A549 (cell line): Measurements from ENCODE around the gene MMP24. TPM values are rescaled to one million over a fixed set of nuclear protein-coding genes. Genes with fewer than 3 reads are reported as not detected.

ENCODE experiments used
- ATAC-seq, 2 experiments: fragments of 200-7000 bp in 1 of 2; fragments of >200 bp in 1 of 2; cut with Nextera tagmentation in 1 of 2; cut with Tn5 transposase in 1 of 2; 3 replicates each; pipeline versions ENCODE4 v1.8.0 to v1.9.1; 2018 to 2020; ENCODE audit warnings: mild to moderate bottlenecking in 1 of 2, moderate library complexity in 1 of 2
- CTCF ChIA-PET: fragments of 300-600 bp; sonication (Branson Sonifier 250); formaldehyde crosslinking; extraction: SDS; loops from one replicate; lab custom pipeline; 2021; ENCODE audit warnings: antibody characterized with exemption, inconsistent platforms; lab: Yijun Ruan, JAX
- POLR2A ChIA-PET: fragments of 350-600 bp; formaldehyde crosslinking; extraction: SDS; loops from one replicate; lab custom pipeline; 2021; ENCODE audit warnings: antibody characterized with exemption, inconsistent platforms; lab: Yijun Ruan, JAX
- DNase-seq, 2 experiments: peaks; one replicate each; pipeline versions ENCODE4 v3.0.0 to v3.0.0-alpha.2; 2011 to 2016; ENCODE audit warnings: low read depth in 1 of 2, low spot score in 1 of 2
- FAIRE-seq: peaks from 2 replicates; lab custom pipeline; 2011; peaks lifted over from hg19 to GRCh38; lab: Jason Lieb, UNC
- H3K27ac ChIP-seq, 2 experiments: fragments of >200 bp; sonication (Bioruptor Twin); formaldehyde crosslinking; 3 replicates each; pipeline ENCODE4 v1.5.1; 2016 to 2017
- H3K4me1 ChIP-seq: fragments of >200 bp; sonication (Bioruptor Twin); formaldehyde crosslinking; 3 replicates; pipeline ENCODE4 v1.6.1; 2016
- H3K4me2 ChIP-seq: fragments of >200 bp; sonication (Bioruptor Twin); formaldehyde crosslinking; 3 replicates; pipeline ENCODE4 v1.6.1; 2016
- H3K4me3 ChIP-seq: fragments of >200 bp; sonication (Bioruptor Twin); formaldehyde crosslinking; 3 replicates; pipeline ENCODE4 v1.5.1; 2016
- H3K9me3 ChIP-seq: fragments of >200 bp; sonication (Bioruptor Twin); formaldehyde crosslinking; 3 replicates; pipeline ENCODE4 v1.6.1; 2016
- CHD2 ChIP-seq: fragments of 150-350 bp; IDR thresholded peaks from 2 replicates; pipeline ENCODE4 v1.6.1; 2014; ENCODE audit warnings: low read length; ENCODE audit not compliant: partially characterized antibody
- CHD4 ChIP-seq: fragments of 200-600 bp; sonication (generic); IDR thresholded peaks from 2 replicates; pipeline ENCODE4 v1.6.1; 2016; ENCODE audit warnings: antibody characterized with exemption, mild to moderate bottlenecking, borderline replicate concordance
- EP300 ChIP-seq, 2 experiments: fragments of >200 bp; sonication (Bioruptor Twin); formaldehyde crosslinking; IDR thresholded peaks; 2 replicates in 1 of 2; 3 replicates in 1 of 2; pipeline ENCODE4 v1.6.1; 2016 to 2017
- ESRRA ChIP-seq: fragments of 150-350 bp; IDR thresholded peaks from 2 replicates; pipeline ENCODE4 v1.6.1; 2014; ENCODE audit warnings: mild to moderate bottlenecking, low read length, borderline replicate concordance
- FOSB ChIP-seq: fragments of 250-450 bp; sonication (Bioruptor Pico); IDR thresholded peaks from 2 replicates; pipeline ENCODE4 v1.5.0; 2020; ENCODE audit warnings: mild to moderate bottlenecking, moderate library complexity
- HDAC2 ChIP-seq: fragments of 200-600 bp; sonication (generic); IDR thresholded peaks from 2 replicates; pipeline ENCODE4 v1.6.1; 2016
- JUNB ChIP-seq: fragments of >200 bp; sonication (Bioruptor Twin); formaldehyde crosslinking; IDR thresholded peaks from 2 replicates; pipeline ENCODE4 v1.6.1; 2016
- KDM5A ChIP-seq: fragments of 200-600 bp; sonication (generic); IDR thresholded peaks from 2 replicates; pipeline ENCODE4 v1.6.1; 2016; ENCODE audit warnings: antibody characterized with exemption, mild to moderate bottlenecking
- MAFK ChIP-seq: fragments of 450-650 bp; IDR thresholded peaks from 2 replicates; pipeline ENCODE4 v1.6.1; 2014; ENCODE audit not compliant: partially characterized antibody
- MYC ChIP-seq: IDR thresholded peaks from 2 replicates; pipeline ENCODE4 v1.6.1; 2012; ENCODE audit warnings: mild to moderate bottlenecking, inconsistent platforms, low read length, improper control_type of control experiment, borderline replicate concordance
- NPAS2 ChIP-seq: fragments of 250-450 bp; sonication (Bioruptor Pico); IDR thresholded peaks from 2 replicates; pipeline ENCODE4 v1.8.0; 2022; ENCODE audit warnings: mild to moderate bottlenecking, moderate library complexity, borderline replicate concordance
- NR3C1 ChIP-seq: fragments of >200 bp; sonication (Bioruptor Twin); formaldehyde crosslinking; IDR thresholded peaks from 3 replicates; pipeline ENCODE4 v1.6.1; 2017
- PHF8 ChIP-seq: fragments of 200-600 bp; sonication (generic); IDR thresholded peaks from 2 replicates; pipeline ENCODE4 v1.6.1; 2016; ENCODE audit warnings: low read depth, mild to moderate bottlenecking, antibody characterized with exemption, moderate library complexity, borderline replicate concordance
- RAD21 ChIP-seq, 2 experiments: fragments of >200 bp in 1 of 2; sonication (Bioruptor Twin) in 1 of 2; formaldehyde crosslinking in 1 of 2; IDR thresholded peaks in 1 of 2; conservative IDR thresholded peaks in 1 of 2; 2 replicates in 1 of 2; 3 replicates in 1 of 2; pipeline ENCODE4 v1.6.1; 2012 to 2018; ENCODE audit warnings: inconsistent platforms in 1 of 2
- RCOR1 ChIP-seq: fragments of 150-350 bp; IDR thresholded peaks from 2 replicates; pipeline ENCODE4 v1.6.1; 2014; ENCODE audit warnings: antibody characterized with exemption, low read length, low read depth
- RNF2 ChIP-seq: fragments of 200-600 bp; sonication (generic); IDR thresholded peaks from 2 replicates; pipeline ENCODE4 v1.6.1; 2016; ENCODE audit warnings: low read depth, mild to moderate bottlenecking, antibody characterized with exemption, moderate library complexity, borderline replicate concordance
- ZC3H11A ChIP-seq: fragments of 450-650 bp; IDR thresholded peaks from 2 replicates; pipeline ENCODE4 v1.6.1; 2014; ENCODE audit warnings: antibody characterized with exemption, mild to moderate bottlenecking
- ZFP36 ChIP-seq: fragments of 450-650 bp; IDR thresholded peaks from 2 replicates; pipeline ENCODE4 v1.6.1; 2014; ENCODE audit warnings: borderline replicate concordance; ENCODE audit not compliant: partially characterized antibody
- ZNF302 ChIP-seq: fragments of 250-450 bp; sonication (Bioruptor Pico); IDR thresholded peaks from 2 replicates; pipeline ENCODE4 v1.9.0; 2021; ENCODE audit warnings: inconsistent platforms, mild to moderate bottlenecking, moderate library complexity
- ZSCAN20 ChIP-seq: fragments of 250-450 bp; sonication (Bioruptor Pico); IDR thresholded peaks from 2 replicates; pipeline ENCODE4 v1.8.0; 2022; ENCODE audit warnings: mild to moderate bottlenecking, moderate library complexity
- WGBS: methylation state at CpG from one replicate; pipeline ENCODE4 v1.1.6; 2017; ENCODE audit errors: missing lambda C conversion rate; 5-methylcytosine and 5-hydroxymethylcytosine counted together
- polyA plus RNA-seq, 4 experiments: library from polyadenylated mRNA; depleted of rRNA in 3 of 4; stranded (reverse); fragments of >200 nt; fragmentation: RNase III in 1 of 4; extraction: RNeasy Plus Mini Kit Qiagen cat#74134 plus additional on column Dnase treatment in 1 of 4; gene quantifications; 2 replicates in 3 of 4; 3 replicates in 1 of 4; pipeline ENCODE4 v1.2.3, GENCODE V29; 2011 to 2017
- TF ChIP-seq, protein P1 (sequence below): fragments of 450-650 bp; IDR thresholded peaks from 2 replicates; pipeline ENCODE4 v1.6.1; 2014; ENCODE audit warnings: antibody characterized with exemption
- TF ChIP-seq, protein P2 (sequence below): fragments of >200 bp; sonication (Bioruptor Twin); formaldehyde crosslinking; IDR thresholded peaks from 3 replicates; pipeline ENCODE4 v1.6.1; 2016

MMP24 gene
- polyA plus RNA-seq, 2 of the 4 experiments (the other 2 are of a cell fraction) = 21.3 to 33.3 TPM

DNA sequence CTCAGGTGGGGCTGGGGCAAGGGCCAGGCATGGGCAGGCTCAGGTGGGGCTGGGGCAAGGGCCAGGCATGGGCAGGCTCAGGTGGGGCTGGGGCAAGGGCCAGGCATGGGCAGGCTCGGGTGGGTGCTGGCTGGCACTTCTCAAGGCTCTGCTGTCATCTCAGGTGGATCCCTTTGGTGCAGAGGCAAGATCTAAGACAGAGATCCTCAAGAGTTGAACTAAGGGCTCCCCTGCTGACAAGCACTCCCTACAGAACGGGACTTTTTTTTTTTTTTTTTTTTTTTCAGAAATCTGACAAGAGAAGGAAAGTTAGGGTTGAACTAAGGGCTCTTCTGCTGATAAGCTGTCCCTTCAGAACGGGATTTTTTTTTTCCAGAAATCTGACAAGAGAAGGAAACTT is 26.5 kb downstream of the MMP24 start:
- POLR2A ChIA-PET = interaction anchor here (0.6 kb wide), 1 partner anchor 566 kb away, joined by 4 read pairs; no protein-coding TSS in a partner anchor
- CTCF ChIA-PET = interaction anchor here (0.6 to 1.8 kb wide), 5 partner anchors 27 to 157 kb away, joined by 3 to 7 read pairs (median 6); no protein-coding TSS in a partner anchor
- Histone ChIP-seq H3K4me2 (no peak overlapping the region), H3K27ac (peak overlapping the region in 1 of 2 experiments; percentile 77; a peak in 3 of 6 replicates), H3K4me3 (no peak overlapping the region)
- FAIRE-seq (no peak), DNase-seq (no peak), ATAC-seq (no peak)
- 57% methylated on average over 3 of the region's 3 CpGs for WGBS
- no peak for TF ChIP-seq ESRRA
- TF ChIP-seq EP300 (IDR thresholded peaks at IDR 0.05) = no peak
- TF ChIP-seq ZNF302 = no peak
- no peak for TF ChIP-seq PHF8
- TF ChIP-seq, protein P1, sequence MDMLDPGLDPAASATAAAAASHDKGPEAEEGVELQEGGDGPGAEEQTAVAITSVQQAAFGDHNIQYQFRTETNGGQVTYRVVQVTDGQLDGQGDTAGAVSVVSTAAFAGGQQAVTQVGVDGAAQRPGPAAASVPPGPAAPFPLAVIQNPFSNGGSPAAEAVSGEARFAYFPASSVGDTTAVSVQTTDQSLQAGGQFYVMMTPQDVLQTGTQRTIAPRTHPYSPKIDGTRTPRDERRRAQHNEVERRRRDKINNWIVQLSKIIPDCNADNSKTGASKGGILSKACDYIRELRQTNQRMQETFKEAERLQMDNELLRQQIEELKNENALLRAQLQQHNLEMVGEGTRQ = no peak
- TF ChIP-seq MAFK = no peak
- TF ChIP-seq KDM5A = no peak
- TF ChIP-seq ZFP36 = no peak
- TF ChIP-seq, protein P2, sequence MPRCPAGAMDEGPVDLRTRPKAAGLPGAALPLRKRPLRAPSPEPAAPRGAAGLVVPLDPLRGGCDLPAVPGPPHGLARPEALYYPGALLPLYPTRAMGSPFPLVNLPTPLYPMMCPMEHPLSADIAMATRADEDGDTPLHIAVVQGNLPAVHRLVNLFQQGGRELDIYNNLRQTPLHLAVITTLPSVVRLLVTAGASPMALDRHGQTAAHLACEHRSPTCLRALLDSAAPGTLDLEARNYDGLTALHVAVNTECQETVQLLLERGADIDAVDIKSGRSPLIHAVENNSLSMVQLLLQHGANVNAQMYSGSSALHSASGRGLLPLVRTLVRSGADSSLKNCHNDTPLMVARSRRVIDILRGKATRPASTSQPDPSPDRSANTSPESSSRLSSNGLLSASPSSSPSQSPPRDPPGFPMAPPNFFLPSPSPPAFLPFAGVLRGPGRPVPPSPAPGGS = no peak
- no peak for TF ChIP-seq ZSCAN20 (CRISPR knock-in tag)
- no peak for TF ChIP-seq RNF2
- no peak for TF ChIP-seq HDAC2
- no peak for TF ChIP-seq ZC3H11A
- no peak for TF ChIP-seq RCOR1
- no peak for TF ChIP-seq FOSB (CRISPR knock-in tag)
- TF ChIP-seq CHD4 = no peak
- TF ChIP-seq, all 56 proteins: peak for 0
- no peaks in the 10 kb centered on the region for H3K9me3 ChIP-seq
- H3K4me1 ChIP-seq = peaks cover 52% of the 10 kb centered on the region

DNA sequence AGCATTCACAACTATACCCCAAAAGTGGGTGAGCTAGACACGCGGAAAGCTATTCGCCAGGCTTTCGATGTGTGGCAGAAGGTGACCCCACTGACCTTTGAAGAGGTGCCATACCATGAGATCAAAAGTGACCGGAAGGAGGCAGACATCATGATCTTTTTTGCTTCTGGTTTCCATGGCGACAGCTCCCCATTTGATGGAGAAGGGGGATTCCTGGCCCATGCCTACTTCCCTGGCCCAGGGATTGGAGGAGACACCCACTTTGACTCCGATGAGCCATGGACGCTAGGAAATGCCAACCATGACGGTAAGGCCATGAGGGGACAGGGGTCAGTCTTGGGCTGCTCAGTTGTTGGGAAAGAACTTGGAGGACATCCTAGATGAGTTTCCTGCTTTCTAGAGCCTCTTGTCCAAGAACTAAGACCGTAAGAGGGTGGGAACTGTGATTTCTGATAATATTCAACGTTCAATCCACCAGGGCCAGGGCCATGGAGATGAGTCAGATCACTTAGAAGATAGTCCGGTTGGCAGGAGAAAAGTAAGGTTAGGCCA is 28.0 kb downstream of the MMP24 start:
- CTCF ChIA-PET = interaction anchor here (0.6 to 1.8 kb wide), 8 partner anchors 9 to 159 kb away, joined by 3 to 7 read pairs (median 4); no protein-coding TSS in a partner anchor
- DNase-seq (no peak), ATAC-seq (no peak), FAIRE-seq (no peak)
- POLR2A ChIA-PET = interaction anchor here (1.1 kb wide), 1 partner anchor 9 kb away, joined by 4 read pairs; no protein-coding TSS in a partner anchor
- Histone ChIP-seq H3K4me3 (no peak overlapping the region), H3K27ac (peak overlapping the region in 1 of 2 experiments; percentile 93; a peak in 3 of 6 replicates), H3K9me3 (no peaks in the 10 kb centered on the region), H3K4me1 (peaks cover 56% of the 10 kb centered on the region), H3K4me2 (no peak overlapping the region)
- WGBS = 89% methylated on average over 12 of the region's 12 CpGs
- no peak for TF ChIP-seq CHD2
- no peak for TF ChIP-seq NPAS2
- no peak for TF ChIP-seq JUNB
- no peak for TF ChIP-seq FOSB (CRISPR knock-in tag)
- TF ChIP-seq NR3C1 = no peak
- no peak for TF ChIP-seq MYC
- no peak for TF ChIP-seq RAD21 (conservative IDR thresholded peaks at IDR 0.05 in 1 of 2, IDR thresholded peaks at IDR 0.05 in 1 of 2)
